K562 (cell line): ENCODE results near the gene PFKP. TPM values are rescaled to one million over a fixed set of nuclear protein-coding genes. Genes with fewer than 3 reads are reported as not detected.
"Not testable (repeated sequence)": the region's sequence is repeated elsewhere in the genome, so short reads cannot be mapped to it uniquely, and the experiment has no call there.

ENCODE experiments used
- ATAC-seq: fragments of 200-7000 bp; cut with Tn5 transposase; 3 replicates; pipeline ENCODE4 v1.9.1; 2020; ENCODE audit warnings: moderate library complexity
- BruUV-seq: library from RNA; stranded (reverse); fragments of 400-500 nt; replicated peaks from 2 replicates; lab custom pipeline; 2021; lab: Mats Ljungman, UMichigan
- CTCF ChIA-PET: fragments of 300-600 bp; formaldehyde crosslinking; extraction: SDS; loops from one replicate; lab custom pipeline; 2021; ENCODE audit warnings: low intra/inter-chr PET ratio; lab: Yijun Ruan, JAX
- POLR2A ChIA-PET: fragments of 300-600, 350-650 bp; sonication (Branson Sonifier 250); formaldehyde crosslinking; extraction: SDS; loops from one replicate; lab custom pipeline; 2021; ENCODE audit warnings: antibody characterized with exemption, inconsistent platforms; lab: Yijun Ruan, JAX
- DNase-seq, 4 experiments: peaks; one replicate each; pipeline versions ENCODE4 v3.0.0 to v3.0.0-alpha.2; 2011 to 2018; ENCODE audit warnings: low spot score in 3 of 4, mixed read lengths in 3 of 4; ENCODE audit errors: extremely low read depth in 1 of 4
- FAIRE-seq: peaks from 2 replicates; lab custom pipeline; 2011; peaks lifted over from hg19 to GRCh38; lab: Jason Lieb, UNC
- H2AFZ ChIP-seq: 2 replicates; pipeline ENCODE4 v1.6.0; 2011; ENCODE audit warnings: low read depth, low read length, control low read depth, inconsistent platforms
- H3K27ac ChIP-seq: fragments of 200-600 bp; 3 replicates; pipeline ENCODE4 v1.8.0; 2011; ENCODE audit warnings: low read depth, mild to moderate bottlenecking, control low read depth, inconsistent platforms, low read length, moderate library complexity, mixed read lengths; ENCODE audit errors: extremely low read depth
- H3K27me3 ChIP-seq, 2 experiments: fragments of 300-600 bp in 1 of 2; 2 replicates in 1 of 2; 3 replicates in 1 of 2; pipeline versions ENCODE4 v1.6.0 to v1.8.0; 2011; ENCODE audit warnings: inconsistent platforms in 2 of 2, low read length in 2 of 2, mild to moderate bottlenecking in 1 of 2, mixed read lengths in 1 of 2, moderate library complexity in 1 of 2; ENCODE audit not compliant: control insufficient read depth in 2 of 2, insufficient read depth in 2 of 2
- H3K36me3 ChIP-seq: fragments of 300-600 bp; 3 replicates; pipeline ENCODE4 v1.8.0; 2011; ENCODE audit warnings: mild to moderate bottlenecking, low read length, inconsistent platforms; ENCODE audit not compliant: control insufficient read depth, insufficient read depth
- H3K4me1 ChIP-seq, 2 experiments: fragments of 200-600 bp in 1 of 2; replicated peaks in 1 of 2; 2 replicates in 1 of 2; 3 replicates in 1 of 2; pipeline versions ENCODE4 v1.5.1 to v1.8.0; 2011; ENCODE audit warnings: inconsistent platforms in 2 of 2, low read length in 2 of 2, mild to moderate bottlenecking in 1 of 2, mixed read lengths in 1 of 2, moderate library complexity in 1 of 2; ENCODE audit not compliant: control insufficient read depth in 2 of 2, insufficient read depth in 2 of 2
- H3K4me2 ChIP-seq: 2 replicates; pipeline ENCODE4 v1.6.1; 2011; ENCODE audit warnings: low read length, control low read depth, inconsistent platforms, mixed read lengths; ENCODE audit not compliant: insufficient read depth
- H3K4me3 ChIP-seq: fragments of 200-600 bp; sonication (generic), shearing (Covaris generic); 2 replicates; pipeline ENCODE4 v1.5.1; 2016; ENCODE audit warnings: control low read depth, inconsistent platforms
- H3K79me2 ChIP-seq: fragments of 200-600 bp; 3 replicates; pipeline ENCODE4 v1.8.0; 2011; ENCODE audit warnings: low read length, inconsistent platforms; ENCODE audit not compliant: control insufficient read depth, insufficient read depth
- H3K9ac ChIP-seq, 2 experiments: 2 replicates each; pipeline versions ENCODE4 v1.6.0 to v1.6.1; 2011; ENCODE audit warnings: low read depth in 2 of 2, low read length in 2 of 2, control low read depth in 1 of 2, inconsistent platforms in 1 of 2, mild to moderate bottlenecking in 1 of 2, mixed read lengths in 1 of 2; ENCODE audit not compliant: insufficient read depth in 1 of 2
- H3K9me1 ChIP-seq: one replicate; pipeline ENCODE4 v1.6.0; 2011; ENCODE audit warnings: inconsistent platforms, mild to moderate bottlenecking, low read length, moderate library complexity; ENCODE audit not compliant: control insufficient read depth, insufficient read depth
- H3K9me3 ChIP-seq: replicated peaks from 2 replicates; pipeline ENCODE4 v1.5.1; 2011; ENCODE audit warnings: low read depth, low read length, inconsistent platforms; ENCODE audit not compliant: control insufficient read depth, insufficient read depth
- H4K20me1 ChIP-seq: replicated peaks from 2 replicates; pipeline ENCODE4 v1.6.1; 2011; ENCODE audit warnings: low read length, inconsistent platforms, mixed read lengths; ENCODE audit not compliant: control insufficient read depth, insufficient read depth
- E2F3 ChIP-seq: fragments of 250-450 bp; sonication (Bioruptor Pico); IDR thresholded peaks from 2 replicates; pipeline ENCODE4 v1.4.0; 2020; ENCODE audit warnings: mild to moderate bottlenecking
- NFRKB ChIP-seq: fragments of 450-650 bp; IDR thresholded peaks from 2 replicates; pipeline ENCODE4 v1.6.1; 2016; ENCODE audit warnings: low read depth
- POLR2H ChIP-seq: IDR thresholded peaks from 2 replicates; pipeline ENCODE4 v1.6.1; 2016; ENCODE audit warnings: missing genetic modification characterization, low read depth, mild to moderate bottlenecking, control low read depth, missing compliant biosample characterization, moderate library complexity
- TCF3 ChIP-seq: sonication (generic); formaldehyde crosslinking; IDR thresholded peaks from 2 replicates; pipeline ENCODE4 v1.4.0; 2020; ENCODE audit warnings: mild to moderate bottlenecking, missing genetic modification reagents
- TSC22D4 ChIP-seq: fragments of 450-650 bp; IDR thresholded peaks from 2 replicates; pipeline ENCODE4 v1.6.1; 2016; ENCODE audit warnings: missing genetic modification characterization, missing biosample characterization, control low read depth
- ZBTB7A ChIP-seq: IDR thresholded peaks from 2 replicates; pipeline ENCODE4 v1.6.1; 2011; ENCODE audit warnings: low read depth, mild to moderate bottlenecking, low read length, moderate library complexity, borderline replicate concordance; ENCODE audit not compliant: control insufficient read depth
- WGBS: fragments of 100-300 bp; shearing (Covaris generic); methylation state at CpG from one replicate; pipeline ENCODE4 v1.1.6; 2016; ENCODE audit warnings: low coverage, mixed read lengths; ENCODE audit not compliant: insufficient coverage; ENCODE audit errors: missing lambda C conversion rate; 5-methylcytosine and 5-hydroxymethylcytosine counted together
- in situ Hi-C: fragments of 300-500 bp; cut with MboI; formaldehyde crosslinking; loops from 4 replicates; pipeline ENCODE4 v1.15.0; 2018; ENCODE audit warnings: inconsistent platforms, mixed read lengths
- intact Hi-C: fragments of 100-400 bp; cut with micrococcal nuclease; formaldehyde crosslinking; loops from 2 replicates; pipeline ENCODE4 v1.14.2; 2022
- polyA plus RNA-seq, 8 experiments: library from polyadenylated mRNA; depleted of rRNA in 4 of 8; stranded (reverse) in 5 of 8; unstranded in 3 of 8; fragments of >200 nt; fragmentation: Nextera tagmentation in 2 of 8; fragmentation: Illumina TruSeq in 1 of 8; extraction: Ambion mirVana in 2 of 8; extraction: Trizol in 1 of 8; gene quantifications; 2 replicates each; pipeline versions ENCODE4 v1.2.1 to v1.2.3, GENCODE V29; 2011 to 2014; ENCODE audit warnings: inconsistent platforms in 1 of 8, missing spikeins in 1 of 8
- total RNA-seq, 7 experiments: library from RNA; depleted of rRNA in 6 of 7; stranded (reverse); fragments of >200 nt in 6 of 7; fragmentation: Illumina TruSeq in 2 of 7; extraction: Trizol in 2 of 7; gene quantifications; 2 replicates each; pipeline versions ENCODE4 v1.2.1 to v1.2.3, GENCODE V29; 2011 to 2021; ENCODE audit warnings: low replicate concordance in 1 of 7
- TF ChIP-seq, protein P1 (sequence below): sonication (generic); IDR thresholded peaks from 2 replicates; pipeline ENCODE4 v1.6.1; 2016

Gene PFKP
- total and polyA plus RNA-seq, 9 of the 15 experiments (the other 6 are each of a cell fraction or from before 2014, with no cell fraction given), result 23.5 to 116 (median 62.1) TPM

DNA sequence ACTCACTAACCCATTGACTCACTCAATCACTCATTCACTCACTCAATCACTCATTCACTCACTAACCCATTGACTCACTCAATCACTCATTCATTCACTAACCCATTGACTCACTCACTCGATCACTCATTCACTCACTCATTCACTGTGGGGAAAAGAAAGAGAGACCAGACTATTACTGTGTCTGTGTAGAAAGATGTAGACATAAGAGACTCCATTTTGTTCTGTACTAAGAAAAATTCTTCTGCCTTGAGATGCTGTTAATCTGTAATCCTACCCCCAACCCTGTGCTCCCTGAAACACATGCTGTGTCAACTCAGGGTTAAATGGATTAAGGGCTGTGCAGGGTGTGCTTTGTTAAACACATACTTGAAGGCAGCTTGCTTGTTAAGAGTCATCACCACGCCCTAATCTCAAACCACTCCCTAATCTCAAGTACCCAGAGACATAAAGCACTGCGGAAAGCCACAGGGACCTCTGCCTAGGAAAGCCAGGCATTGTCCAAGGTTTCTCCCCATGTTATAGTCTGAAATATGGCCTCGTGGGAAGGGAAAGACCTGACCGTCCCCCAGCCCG, 5.9 kb upstream of the PFKP start:
- H3K27ac ChIP-seq, H4K20me1 ChIP-seq, in situ Hi-C loops, H3K9ac ChIP-seq, BruUV-seq, CTCF ChIA-PET, H3K4me3 ChIP-seq, H3K36me3 ChIP-seq, H3K9me3 ChIP-seq, H3K79me2 ChIP-seq, POLR2A ChIA-PET, H3K9me1 ChIP-seq, H3K4me1 ChIP-seq, intact Hi-C loops: not testable (repeated sequence)
- 5% methylated on average over 6 of the region's 6 CpGs for WGBS
- DNase-seq (peak in 1 of 4 experiments; percentile 61), ATAC-seq (0 out of 3 replicates have a peak, but pooled peaks have one; percentile 15), FAIRE-seq (peak; percentile 90)
- Histone ChIP-seq H3K4me2 (peak overlapping the region; percentile 42; the same call in 1 of the 2 replicates), H3K27me3 (peaks cover 2 to 33% of the 10 kb centered on the region in 2 experiments; a peak in 3 of 5 replicates), H2AFZ (0 out of 2 replicates have a peak overlapping the region, but pooled peaks have one; percentile 17)
- TF ChIP-seq, protein P1, sequence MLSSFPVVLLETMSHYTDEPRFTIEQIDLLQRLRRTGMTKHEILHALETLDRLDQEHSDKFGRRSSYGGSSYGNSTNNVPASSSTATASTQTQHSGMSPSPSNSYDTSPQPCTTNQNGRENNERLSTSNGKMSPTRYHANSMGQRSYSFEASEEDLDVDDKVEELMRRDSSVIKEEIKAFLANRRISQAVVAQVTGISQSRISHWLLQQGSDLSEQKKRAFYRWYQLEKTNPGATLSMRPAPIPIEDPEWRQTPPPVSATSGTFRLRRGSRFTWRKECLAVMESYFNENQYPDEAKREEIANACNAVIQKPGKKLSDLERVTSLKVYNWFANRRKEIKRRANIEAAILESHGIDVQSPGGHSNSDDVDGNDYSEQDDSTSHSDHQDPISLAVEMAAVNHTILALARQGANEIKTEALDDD, result peak; percentile 63
- TF ChIP-seq TCF3 (CRISPR knock-in tag), result peak; percentile 14; the same call in 1 of the 2 replicates

GRCh38 chr10:3062502-3063186, 4.7 kb upstream of the PFKP start:
- H3K79me2 ChIP-seq, result peaks cover 3% of the 10 kb centered on the region
- no peak overlapping the region for H3K9ac ChIP-seq
- no peak overlapping the region for H2AFZ ChIP-seq
- no peak for ATAC-seq
- peaks cover 2% of the 10 kb centered on the region; the same call in 1 of the 3 replicates for H3K36me3 ChIP-seq
- no peaks in the 10 kb centered on the region for H3K9me1 ChIP-seq
- H3K4me3 ChIP-seq, result no peak overlapping the region
- POLR2A ChIA-PET, result no interaction called here
- H3K27me3 ChIP-seq, result peaks cover 0 to 30% of the 10 kb centered on the region in 2 experiments; a peak in 2 of 5 replicates
- no TSS peak for BruUV-seq
- H3K9me3 ChIP-seq, result no peaks in the 10 kb centered on the region
- WGBS, result 22% methylated on average over 5 of the region's 6 CpGs
- FAIRE-seq, result no peak
- no peak for DNase-seq
- no peaks in the 10 kb centered on the region for H4K20me1 ChIP-seq
- CTCF ChIA-PET, result no interaction called here
- intact Hi-C loops (no loop called here), in situ Hi-C loops (no loop called here)
- no peak overlapping the region for H3K4me2 ChIP-seq
- peaks cover 3 to 15% of the 10 kb centered on the region in 2 experiments for H3K4me1 ChIP-seq
- H3K27ac ChIP-seq, result no peak overlapping the region
- peak; percentile 64; the same call in 1 of the 2 replicates for TF ChIP-seq NFRKB
- TF ChIP-seq E2F3 (CRISPR knock-in tag), result no peak
- peak; percentile 48; the same call in 1 of the 2 replicates for TF ChIP-seq TSC22D4 (tag)
- TF ChIP-seq POLR2H, result no peak
- TF ChIP-seq ZBTB7A, result no peak
